Measurements from ENCODE around the gene SF1.

GRCh38 chr11:64724863-64725532 is 53.3 kb downstream of the SF1 start:
- TF ChIP-seq CTCF (IDR thresholded peaks at IDR 0.05; ENCODE audit: low read length) (no peak), EZH2phosphoT487 (IDR thresholded peaks at IDR 0.05; ENCODE audit: low read length) (no peak)

All from MM.1S (cell line).